HG03025 (cell line): ENCODE data around the gene B4GAT1.

Source experiments
- ATAC-seq: cut with Tn5 transposase; IDR thresholded peaks from one replicate; pipeline ENCODE4 v1.9.1; 2021; ENCODE audit warnings: mild to moderate bottlenecking, moderate library complexity; ENCODE audit not compliant: unreplicated experiment, low FRiP score

The B4GAT1 gene

GRCh38 chr11:66338276-66339161 is 8.9 kb downstream of the B4GAT1 start:
- ATAC-seq, result no peak

- no peak for ATAC-seq
Measured at GRCh38 chr11:66337103-66337899, 10.1 kb downstream of the B4GAT1 start.

GRCh38 chr11:66336234-66337102 is 11.0 kb downstream of the B4GAT1 start, which contains the start of gene RIN1:
Gene RIN1 (minus strand): TSS chr11:66336434. CDS start chr11:66336402, 32 bp downstream.
- no peak for ATAC-seq

GRCh38 chr11:66335531-66336233 is 11.7 kb downstream of the B4GAT1 start:
- ATAC-seq, result no peak

- ATAC-seq, result no peak
Measured at GRCh38 chr11:66334605-66335442, 12.6 kb downstream of the B4GAT1 start.

- ATAC-seq, result no peak
Measured at GRCh38 chr11:66333896-66334604, 13.4 kb downstream of the B4GAT1 start.

GRCh38 chr11:66333220-66333877 is 14.1 kb downstream of the B4GAT1 start:
- no peak for ATAC-seq

GRCh38 chr11:66332371-66333219 is 14.8 kb downstream of the B4GAT1 start:
- ATAC-seq, result no peak

- ATAC-seq, result no peak
Measured at GRCh38 chr11:66331542-66332370, 15.7 kb downstream of the B4GAT1 start.

- ATAC-seq, result no peak
Measured at GRCh38 chr11:66330931-66331330, 16.5 kb downstream of the B4GAT1 start.

GRCh38 chr11:66329165-66329673 is 18.2 kb downstream of the B4GAT1 start:
- ATAC-seq, result no peak

GRCh38 chr11:66328302-66329144 is 18.9 kb downstream of the B4GAT1 start:
- ATAC-seq, result no peak

GRCh38 chr11:66328031-66328301 is 19.5 kb downstream of the B4GAT1 start:
- ATAC-seq, result no peak

- ATAC-seq, result no peak
Measured at GRCh38 chr11:66327171-66328030, 20.0 kb downstream of the B4GAT1 start.
